ENCODE measurements around the gene ESPL1. TPM values are rescaled to one million over a fixed set of nuclear protein-coding genes. Genes with fewer than 3 reads are reported as not detected.
A peak's percentile ranks its signal among the peaks of the same experiment; 100 is the strongest.

Gene ESPL1
- total RNA-seq, 1 experiment from 2014 or later, result 61.4 TPM

- peaks cover 45% of the 10 kb centered on the region for H3K4me1 Mint-ChIP-seq
- DNase-seq (ENCODE audit: low spot score), result peak; percentile 66
- peak; percentile 75 for ATAC-seq
- POLR2A ChIA-PET, result interaction anchor here (1.3 to 1.6 kb wide), 2 partner anchors 19 to 22 kb away, joined by 5 to 6 read pairs; no protein-coding TSS in a partner anchor
- 0 out of 2 replicates have a peak overlapping the region, but pooled peaks have one; percentile 6 for H3K4me3 Mint-ChIP-seq
- H3K9me3 Mint-ChIP-seq, result 0 out of 2 replicates have a peak, but pooled peaks cover 4% of the 10 kb centered on the region
- H3K27ac Mint-ChIP-seq, result peak overlapping the region; percentile 18; the same call in 1 of the 2 replicates
- TF ChIP-seq USF2 (CRISPR knock-in tag; IDR thresholded peaks at IDR 0.05) (no peak), PRDM15 (CRISPR knock-in tag; IDR thresholded peaks at IDR 0.05) (peak; percentile 70), FOXP1 (CRISPR knock-in tag; IDR thresholded peaks at IDR 0.05; ENCODE audit: borderline replicate concordance) (peak; percentile 39; the same call in 1 of the 2 replicates), ZNF423 (CRISPR knock-in tag; IDR thresholded peaks at IDR 0.05) (0 out of 2 replicates have a peak, but pooled peaks have one; percentile 38), TEAD4 (CRISPR knock-in tag; IDR thresholded peaks at IDR 0.05) (no peak), PREB (CRISPR knock-in tag; IDR thresholded peaks at IDR 0.05; ENCODE audit: borderline replicate concordance) (no peak)
- CTCF ChIA-PET, result interaction anchor here (0.7 to 7.3 kb wide), 25 partner anchors 8 to 194 kb away, joined by 3 to 138 read pairs (median 7); partner anchors contain the start of genes AAAS, ESPL1, PFDN5 and RARG
- peaks cover 2% of the 10 kb centered on the region; the same call in 1 of the 2 replicates for H3K27me3 Mint-ChIP-seq (ENCODE audit: low read depth)
- no peaks in the 10 kb centered on the region for H3K36me3 Mint-ChIP-seq
Measured at GRCh38 chr12:53241623-53242412, 26.3 kb upstream of the ESPL1 start.

GRCh38 chr12:53244337-53244736, 23.8 kb upstream of the ESPL1 start:
- 0 out of 2 replicates have a peak, but pooled peaks cover 4% of the 10 kb centered on the region for H3K9me3 Mint-ChIP-seq
- POLR2A ChIA-PET, result no interaction called here
- ATAC-seq (no peak), DNase-seq (ENCODE audit: low spot score) (no peak)
- H3K27ac Mint-ChIP-seq, result no peak overlapping the region
- no peaks in the 10 kb centered on the region for H3K36me3 Mint-ChIP-seq
- no peaks in the 10 kb centered on the region for H3K27me3 Mint-ChIP-seq (ENCODE audit: low read depth)
- no peak overlapping the region for H3K4me3 Mint-ChIP-seq
- H3K4me1 Mint-ChIP-seq, result peaks cover 49% of the 10 kb centered on the region
- CTCF ChIA-PET, result interaction anchor here (1.1 to 7.3 kb wide), 10 partner anchors 11 to 85 kb away, joined by 3 to 138 read pairs (median 14); partner anchors contain the start of genes AAAS, ESPL1 and MYG1
- TF ChIP-seq MXD4 (CRISPR knock-in tag; IDR thresholded peaks at IDR 0.05; ENCODE audit: borderline replicate concordance), result no peak
- no peak for TF ChIP-seq PRDM15 (CRISPR knock-in tag; IDR thresholded peaks at IDR 0.05)
- TF ChIP-seq AFF4 (CRISPR knock-in tag; IDR thresholded peaks at IDR 0.05; ENCODE audit: borderline replicate concordance), result no peak
- no peak for TF ChIP-seq ATF6 (CRISPR knock-in tag; IDR thresholded peaks at IDR 0.05)
- TF ChIP-seq AR (CRISPR knock-in tag; IDR thresholded peaks at IDR 0.05), result no peak
- TF ChIP-seq ZNF263 (CRISPR knock-in tag; IDR thresholded peaks at IDR 0.05; ENCODE audit: low read depth), result no peak

Measured in WTC11 (cell line).